Inferior parietal cortex (tissue), 1 donor: ENCODE results near the gene UBE2L3.
A peak's percentile ranks its signal among the peaks of the same experiment; 100 is the strongest.
"Not testable (repeated sequence)": the region's sequence is repeated elsewhere in the genome, so short reads cannot be mapped to it uniquely, and the experiment has no call there.

Experiments used
- DNase-seq: peaks from one replicate; pipeline ENCODE4 v3.0.0-alpha.2; 2016; ENCODE audit errors: extremely low spot score

UBE2L3 gene

DNA sequence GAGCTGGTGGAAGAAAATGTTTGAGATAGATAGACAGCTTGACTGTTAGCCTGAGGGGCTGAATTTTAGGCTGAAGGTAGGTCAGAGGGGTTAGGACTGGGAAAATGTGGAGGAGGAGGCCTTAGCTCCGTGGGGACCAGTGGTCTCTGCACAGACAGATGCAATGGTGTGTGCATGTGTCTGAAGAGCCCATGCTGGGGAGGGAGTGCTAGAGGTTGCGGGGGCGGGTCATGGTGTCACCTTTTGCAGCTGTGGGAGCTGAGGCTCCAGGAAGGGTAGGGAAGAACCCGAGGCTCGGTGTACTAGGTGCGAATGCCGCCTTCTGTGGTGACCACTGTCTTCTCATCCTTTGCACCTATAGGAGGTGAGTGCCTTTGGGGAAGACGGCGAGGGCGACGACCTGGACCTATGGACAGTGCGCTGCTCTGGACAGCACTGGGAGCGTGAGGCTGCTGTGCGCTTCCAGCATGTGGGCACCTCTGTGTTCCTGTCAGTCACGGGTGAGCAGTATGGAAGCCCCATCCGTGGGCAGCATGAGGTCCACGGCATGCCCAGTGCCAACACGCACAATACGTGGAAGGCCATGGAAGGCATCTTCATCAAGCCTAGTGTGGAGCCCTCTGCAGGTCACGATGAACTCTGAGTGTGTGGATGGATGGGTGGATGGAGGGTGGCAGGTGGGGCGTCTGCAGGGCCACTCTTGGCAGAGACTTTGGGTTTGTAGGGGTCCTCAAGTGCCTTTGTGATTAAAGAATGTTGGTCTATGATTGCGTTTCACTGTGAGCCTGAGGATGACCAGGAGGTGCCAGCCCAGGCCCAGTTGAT lies 76.2 kb downstream of the UBE2L3 start:
- no peak for DNase-seq

DNA sequence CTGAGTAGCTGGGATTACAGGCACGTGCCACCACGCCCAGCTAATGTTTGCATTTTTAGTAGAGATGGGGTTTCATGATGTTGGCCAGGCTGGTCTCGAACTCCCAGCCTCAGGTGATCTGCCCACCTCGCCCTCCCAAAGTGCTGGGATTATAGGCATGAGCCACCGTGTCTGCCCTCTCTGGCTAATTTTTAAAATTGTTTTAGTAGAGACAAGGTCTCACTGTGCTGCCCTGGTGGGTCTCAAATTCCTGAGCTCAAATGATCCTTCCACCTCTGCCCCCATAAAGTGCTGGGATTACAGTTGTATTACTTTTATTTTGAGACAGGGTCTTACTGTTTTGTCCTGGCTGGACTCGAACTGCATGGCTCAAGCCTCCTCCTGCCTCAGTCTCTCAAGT lies 78.0 kb downstream of the UBE2L3 start:
- not testable (repeated sequence) for DNase-seq

DNA sequence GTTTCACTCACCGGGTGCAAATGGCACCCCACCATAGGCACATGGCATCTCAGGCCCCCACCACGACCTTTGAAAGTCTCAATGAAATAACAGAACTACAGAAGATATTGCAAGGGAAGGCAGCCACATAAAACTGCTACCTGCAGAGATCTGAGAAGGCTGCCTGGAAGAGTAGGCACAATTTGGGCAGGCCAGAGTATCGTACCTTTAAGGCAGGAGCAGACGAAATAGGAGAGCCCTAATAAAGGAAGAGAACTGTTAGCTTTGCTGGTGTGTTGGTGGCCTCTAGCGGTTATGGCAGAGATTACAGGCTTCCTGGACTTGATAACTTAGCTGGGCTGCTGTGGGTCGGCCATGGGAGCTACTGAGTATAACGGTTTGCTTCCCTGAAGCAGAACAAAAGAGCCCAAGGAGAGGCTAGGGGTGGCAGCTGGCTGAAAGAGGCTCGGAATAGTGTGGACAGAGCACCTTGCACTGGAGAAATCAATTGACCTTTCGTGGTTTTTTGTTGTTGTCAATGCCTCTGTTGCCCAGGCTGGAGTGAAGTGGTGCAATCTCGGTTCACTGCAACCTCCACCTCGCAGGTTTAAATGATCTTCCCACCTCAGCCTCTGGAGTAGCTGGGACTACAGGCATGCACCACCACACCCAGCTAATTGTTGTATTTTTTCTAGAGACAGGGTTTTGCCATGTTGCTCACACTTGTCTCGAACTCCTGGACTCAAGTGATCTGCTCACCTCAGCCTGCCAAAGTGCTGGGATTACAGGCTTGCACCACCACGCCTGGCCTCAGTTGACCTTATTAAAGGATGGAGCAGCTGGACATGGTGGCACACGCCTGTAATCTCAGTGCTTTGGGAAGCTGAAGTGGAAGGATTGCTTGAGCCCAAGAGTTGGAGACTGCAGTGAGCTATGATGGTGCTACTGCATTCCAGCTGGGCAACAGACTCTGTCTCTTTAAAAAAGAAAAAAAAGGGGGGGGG lies 79.4 kb downstream of the UBE2L3 start:
- DNase-seq, result peak; percentile 96

DNA sequence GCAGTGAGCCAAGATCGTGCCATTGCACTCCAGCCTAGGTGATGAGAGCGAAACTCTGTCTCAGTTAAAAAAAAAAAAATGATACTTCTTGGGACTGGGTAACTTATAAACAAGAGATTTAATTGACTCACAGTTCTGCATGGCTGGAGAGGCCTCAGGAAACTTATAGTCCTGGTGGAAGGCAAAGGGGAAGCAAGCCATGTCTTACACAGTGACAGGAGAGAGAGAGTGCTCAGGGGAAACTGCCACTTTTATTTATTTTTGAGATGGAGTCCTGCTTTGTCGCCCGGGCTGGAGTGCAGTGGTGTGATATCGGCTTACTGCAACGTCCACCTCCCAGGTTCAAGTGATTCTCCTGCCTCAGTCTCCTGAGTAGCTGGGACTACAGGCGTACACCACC lies 82.8 kb downstream of the UBE2L3 start:
- DNase-seq, result no peak

DNA sequence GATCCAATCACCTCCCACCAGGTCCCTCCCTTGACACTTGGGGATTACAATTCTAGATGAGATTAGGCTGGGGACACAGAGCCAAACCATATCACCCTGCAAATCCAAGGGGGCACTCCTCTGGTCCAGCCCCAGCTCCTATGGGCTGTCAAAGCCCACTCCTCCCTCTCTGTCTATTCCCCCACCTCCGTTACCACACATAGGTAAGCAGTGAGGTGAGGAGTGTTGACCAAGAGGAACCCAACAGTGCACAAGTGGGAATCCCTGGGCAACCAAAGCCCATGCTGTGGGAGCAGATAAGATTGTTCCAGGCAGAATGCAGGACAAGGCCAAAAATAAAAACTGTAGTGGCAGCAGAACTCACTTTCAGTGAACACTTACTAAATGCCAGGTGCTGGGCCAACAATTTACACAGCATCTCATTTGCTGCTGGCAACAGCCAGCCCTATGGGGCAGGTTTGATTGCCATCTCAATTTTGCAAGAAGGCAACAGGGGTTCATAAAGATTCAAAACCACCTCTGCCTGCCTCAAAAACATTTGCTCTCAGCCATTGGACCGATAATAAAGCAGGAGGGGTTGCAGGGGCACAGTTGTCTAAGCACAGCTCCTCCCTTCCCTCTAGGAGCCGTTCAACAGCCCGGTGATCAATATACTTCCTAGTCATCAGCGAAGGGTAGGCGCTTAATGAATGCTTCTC lies 83.5 kb downstream of the UBE2L3 start:
- no peak for DNase-seq

DNA sequence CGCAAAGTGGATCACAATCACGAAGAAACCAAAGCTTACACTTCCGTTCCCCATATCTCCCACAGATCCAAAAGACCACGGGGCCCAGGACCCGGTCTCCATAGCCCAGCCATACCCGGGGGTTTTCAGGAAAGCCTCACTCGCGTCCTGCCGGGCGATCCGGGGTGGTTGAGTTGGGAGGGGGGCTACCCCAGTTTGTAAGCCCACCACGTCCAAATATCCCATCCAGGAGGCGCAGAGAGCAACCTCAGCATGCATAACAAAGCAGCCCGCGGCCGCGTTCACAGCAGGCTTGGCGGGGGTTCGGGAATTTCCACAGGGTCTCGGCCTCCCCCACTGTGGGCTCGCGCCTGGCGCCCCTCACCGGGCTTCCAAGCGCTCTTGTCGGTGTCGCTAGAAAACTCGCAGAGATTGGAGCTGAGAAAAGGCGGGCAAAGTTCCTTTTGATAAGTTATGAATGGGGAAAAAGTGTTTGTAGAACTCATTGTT lies 84.1 kb downstream of the UBE2L3 start:
- no peak for DNase-seq

DNA sequence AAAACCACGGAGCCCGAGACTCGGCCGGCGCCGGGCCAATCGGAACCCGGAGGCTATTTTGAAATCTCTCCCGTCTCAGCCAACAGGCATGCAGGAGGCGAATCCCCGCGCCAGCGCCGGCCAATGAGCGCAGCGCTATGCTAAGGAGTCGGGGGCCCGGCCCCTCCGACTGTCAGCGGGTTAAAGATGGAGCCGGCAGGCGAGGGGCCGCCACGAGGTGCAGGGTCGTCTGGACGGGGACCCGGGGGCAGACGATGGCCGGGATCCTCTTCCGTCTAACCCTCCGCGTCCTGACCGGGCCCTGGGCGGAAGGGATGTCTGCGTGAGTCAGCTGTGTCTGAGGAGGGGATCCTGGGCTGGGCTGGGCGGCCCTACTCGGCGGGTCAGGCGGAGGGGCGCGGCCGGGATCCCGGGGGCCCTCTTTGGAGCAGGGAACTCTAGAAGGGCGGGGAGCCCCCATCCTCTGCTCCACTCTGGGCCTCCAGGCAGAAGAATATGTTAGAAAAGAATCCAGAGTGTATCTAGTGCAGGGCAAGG lies 84.6 kb downstream of the UBE2L3 start:
- DNase-seq, result peak; percentile 92

DNA sequence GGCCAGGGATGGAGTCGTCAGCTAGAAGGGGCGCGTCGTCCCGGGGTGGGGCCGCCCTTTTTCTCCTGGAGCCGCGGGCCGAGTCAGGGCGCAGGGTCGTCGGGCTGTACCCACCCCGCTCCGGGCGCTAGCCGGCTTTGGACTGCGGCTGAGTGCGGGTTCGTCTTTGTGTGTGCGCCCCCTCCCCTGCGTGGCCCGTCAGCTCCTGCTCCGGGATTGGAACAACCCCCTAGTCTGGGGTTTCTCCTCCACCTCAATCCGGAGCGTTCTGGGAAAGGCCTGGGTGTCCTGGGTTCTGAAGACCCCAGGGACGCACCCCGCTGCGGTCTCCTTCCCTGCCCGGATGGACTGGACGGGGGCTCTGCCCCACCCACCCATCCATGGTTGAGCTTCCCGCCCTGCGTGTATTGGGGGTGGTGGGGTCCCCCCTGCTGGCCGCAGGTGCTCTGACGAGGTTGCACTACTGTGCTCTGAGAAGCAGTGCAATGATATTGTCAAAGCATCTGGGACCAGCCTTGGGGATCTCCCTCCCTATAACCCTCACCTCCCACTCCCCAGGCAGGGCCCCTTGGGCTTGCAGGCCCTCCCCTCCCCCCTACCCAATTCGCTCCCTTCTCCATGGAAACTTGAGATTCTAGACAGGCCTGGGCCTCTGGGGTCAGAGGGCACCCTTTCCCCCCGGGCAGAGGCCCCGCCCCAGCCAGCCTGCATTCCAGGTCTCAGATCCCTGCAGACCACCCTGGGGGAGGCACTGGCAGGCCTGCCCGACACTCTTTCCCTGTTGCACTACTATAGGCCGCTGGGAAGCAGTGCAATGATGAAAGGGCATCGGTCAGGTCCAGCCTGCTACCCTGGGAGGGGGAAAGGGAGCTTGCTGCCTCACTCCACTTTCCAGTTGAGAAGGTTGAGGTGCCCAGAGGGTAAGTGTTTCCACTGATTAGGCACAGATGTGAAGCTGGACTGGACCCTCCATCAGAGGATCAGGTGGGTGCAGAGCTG lies 85.3 kb downstream of the UBE2L3 start:
- DNase-seq, result no peak

DNA sequence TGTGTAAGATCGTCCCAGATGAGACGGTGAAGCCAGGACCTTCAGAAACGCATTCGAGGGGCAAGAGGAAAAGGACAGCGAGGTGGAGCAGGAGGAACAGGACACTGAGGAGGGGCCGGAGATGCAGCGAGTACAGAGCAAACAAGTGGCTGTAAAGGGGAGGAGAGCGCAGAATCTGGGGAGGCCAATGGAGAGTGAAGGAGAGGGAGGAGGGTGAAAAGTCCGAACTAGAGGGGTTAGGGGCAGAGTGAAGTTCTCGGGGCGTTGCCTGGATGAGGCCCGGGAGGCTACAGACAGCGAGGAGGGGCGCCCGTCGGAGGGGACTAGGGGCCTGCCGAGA lies 89.5 kb downstream of the UBE2L3 start:
- no peak for DNase-seq

DNA sequence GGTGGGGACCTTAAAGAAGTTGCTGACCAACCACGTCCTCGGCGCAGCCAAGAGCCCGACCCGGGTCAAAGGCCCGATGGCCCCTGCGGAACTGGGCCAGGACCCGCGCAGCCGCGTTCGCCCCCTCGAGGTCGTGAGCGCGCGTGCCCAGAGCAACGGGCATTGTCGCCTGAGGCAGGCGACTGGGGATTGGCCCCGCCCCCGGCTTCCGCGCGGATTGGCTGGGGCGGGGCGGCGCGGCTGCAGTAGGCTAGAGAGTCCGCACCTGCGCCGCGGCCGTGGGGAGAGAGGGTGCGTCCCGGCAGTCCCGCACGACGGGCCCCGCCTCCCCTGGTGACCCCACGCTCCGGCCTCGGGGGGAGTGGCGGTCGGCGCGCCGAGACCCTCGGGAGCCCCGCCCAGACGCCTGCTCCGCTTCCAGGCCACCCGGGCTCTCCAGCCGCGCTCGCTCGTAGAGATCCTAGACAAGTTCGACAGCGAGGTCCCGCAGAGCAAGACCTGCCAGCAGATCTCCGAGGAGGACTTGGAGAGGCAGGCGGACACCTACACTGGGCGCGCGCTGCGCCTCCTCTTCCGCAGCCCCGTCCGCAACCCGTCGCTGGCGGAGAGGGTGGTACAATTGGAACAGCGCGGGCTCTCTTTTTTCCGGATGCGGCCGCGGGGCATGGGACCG lies 90.0 kb downstream of the UBE2L3 start:
- DNase-seq, result peak; percentile 78

DNA sequence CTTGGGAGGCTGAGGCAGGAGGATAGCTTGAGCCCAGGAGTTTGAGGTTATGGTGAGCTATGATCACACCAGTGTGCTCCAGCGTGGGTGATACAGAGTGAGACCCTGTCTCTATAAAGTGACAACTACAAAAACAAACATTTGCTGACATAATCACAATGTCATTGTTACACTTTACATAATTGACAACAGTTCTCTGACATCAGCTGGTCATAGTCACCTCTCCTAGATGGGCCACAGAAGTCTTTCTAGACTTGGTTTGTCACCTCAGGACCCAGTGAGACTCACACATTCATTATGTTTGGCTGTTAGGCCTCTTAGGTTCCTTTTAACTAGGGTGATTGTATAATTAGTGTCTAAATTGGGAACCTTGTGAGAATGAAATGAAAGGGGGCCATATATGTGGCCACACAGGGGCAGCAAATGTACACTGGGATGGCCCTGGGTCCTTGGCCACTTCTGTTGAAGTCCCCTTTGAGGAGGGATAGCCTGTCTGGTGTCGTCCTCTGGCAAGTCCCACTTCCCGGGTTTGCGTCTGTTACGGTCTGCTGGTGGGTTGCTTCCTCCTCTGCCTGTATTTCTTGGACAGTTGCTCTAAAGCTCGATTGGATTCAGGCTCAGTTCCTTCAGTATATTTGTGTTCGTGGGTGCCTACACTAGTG lies 92.5 kb downstream of the UBE2L3 start:
- no peak for DNase-seq

DNA sequence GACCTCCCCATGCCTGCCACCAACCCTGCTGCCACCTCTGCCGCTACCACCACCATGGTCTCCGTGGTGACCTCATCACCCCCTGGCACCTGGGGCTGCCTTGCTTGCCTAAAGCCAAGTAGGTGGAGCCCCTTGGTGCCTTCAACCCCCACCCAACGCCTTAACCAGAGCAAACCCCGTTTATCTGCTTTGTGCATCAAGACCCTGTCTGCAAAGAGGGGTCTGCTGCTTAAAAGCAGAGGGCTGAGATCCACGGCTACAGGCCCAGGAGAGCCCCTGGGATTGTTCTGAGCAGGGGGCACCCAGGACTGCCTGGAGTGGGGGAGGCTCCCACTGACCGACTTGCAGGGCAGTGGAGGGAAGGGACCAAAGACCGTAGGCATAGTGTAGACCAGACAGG lies 93.4 kb downstream of the UBE2L3 start:
- no peak for DNase-seq

DNA sequence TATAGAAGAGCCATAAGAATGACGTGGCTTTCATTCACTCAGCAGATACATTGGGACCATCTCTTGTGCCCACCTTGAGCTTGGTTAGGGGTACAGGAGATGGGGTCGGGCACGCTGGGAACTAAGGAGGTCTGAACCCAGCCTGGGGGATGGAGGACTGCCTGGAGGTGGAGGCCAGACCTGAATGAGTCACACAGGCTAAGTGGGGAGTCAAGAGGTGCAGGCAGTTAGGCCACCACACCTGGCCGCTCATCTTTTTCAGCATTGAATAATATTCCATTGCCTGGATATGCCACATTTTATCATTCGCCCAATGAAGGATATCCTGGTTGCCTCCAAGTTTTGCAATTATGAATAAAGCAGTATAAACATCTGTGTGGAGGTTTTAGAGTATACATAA lies 94.5 kb downstream of the UBE2L3 start:
- no peak for DNase-seq

DNA sequence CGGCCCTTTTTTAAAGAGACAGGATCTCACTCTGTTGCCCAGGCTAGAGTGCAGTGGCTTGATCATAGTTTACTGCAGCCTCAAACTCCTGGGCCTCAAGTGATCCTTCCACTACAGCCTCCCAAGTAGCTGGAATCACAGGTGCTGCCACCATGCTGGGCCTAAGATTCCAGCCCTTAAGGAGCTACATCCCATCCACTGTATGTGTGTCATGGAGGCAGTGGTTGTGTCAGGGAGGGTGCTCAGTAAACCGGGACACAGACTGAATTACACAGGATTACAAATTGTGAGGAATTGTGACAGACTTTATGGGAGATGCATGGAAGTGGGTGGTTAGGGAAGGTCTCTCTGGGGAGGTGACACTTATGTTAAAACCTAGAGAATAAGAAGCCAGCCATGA lies 96.2 kb downstream of the UBE2L3 start:
- DNase-seq, result no peak

DNA sequence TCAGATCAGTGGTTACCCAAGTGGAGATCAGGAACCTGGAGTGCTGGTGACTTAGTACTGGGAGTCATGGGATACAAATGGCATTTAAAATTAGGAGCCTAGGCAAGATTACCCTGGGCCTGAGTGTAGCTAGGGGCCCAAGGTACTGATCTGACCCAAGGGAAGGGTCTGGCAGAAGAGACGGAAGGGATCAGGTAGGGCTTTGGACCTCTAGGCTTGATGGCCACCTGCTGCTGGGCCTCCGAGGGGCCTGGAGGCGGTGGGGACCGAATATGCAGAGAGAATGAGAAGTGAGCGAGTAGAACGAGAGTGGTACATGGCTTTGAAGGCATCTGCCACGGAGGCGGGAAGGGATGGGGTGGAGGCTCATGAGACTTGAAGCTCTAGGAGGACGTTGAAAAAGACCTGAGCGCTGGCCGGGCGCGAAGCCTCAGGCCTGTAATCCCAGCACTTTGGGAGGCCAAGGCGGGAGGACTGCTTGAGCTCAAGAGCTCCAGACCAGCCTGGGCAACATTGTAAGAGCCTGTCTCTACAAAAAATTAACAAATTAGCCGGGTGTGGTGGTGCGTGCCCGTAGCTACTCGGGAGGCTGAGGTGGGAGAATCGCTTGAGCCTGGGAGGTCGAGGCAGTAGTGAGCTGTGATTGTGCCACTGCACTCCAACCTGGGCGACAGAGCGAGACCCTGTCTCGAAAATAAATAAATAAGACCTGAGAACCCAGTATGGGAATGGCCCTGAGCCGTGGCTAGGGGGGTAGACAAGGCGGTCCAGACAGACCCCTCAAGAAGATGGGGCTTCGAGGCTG lies 97.7 kb downstream of the UBE2L3 start:
- DNase-seq, result no peak

DNA sequence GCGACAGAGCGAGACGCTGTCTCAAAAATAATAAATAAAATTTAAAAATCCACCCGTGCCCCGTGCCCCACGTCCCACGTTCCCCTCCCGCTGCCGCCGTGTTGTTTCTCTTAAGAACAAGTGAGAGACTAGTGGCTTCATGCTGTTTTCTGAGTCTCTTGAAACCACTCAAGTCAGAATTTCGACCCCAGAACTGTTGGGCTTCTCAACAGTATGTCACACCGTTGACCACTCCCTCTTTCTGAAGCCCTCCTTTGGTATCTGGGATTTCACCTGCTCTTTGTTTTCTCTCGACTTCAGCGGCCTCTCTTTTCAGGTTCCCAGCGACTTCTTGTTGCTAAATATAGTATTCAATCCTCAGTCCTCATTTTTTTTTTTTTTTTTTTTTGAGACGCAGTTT lies 99.3 kb downstream of the UBE2L3 start:
- DNase-seq, result no peak

DNA sequence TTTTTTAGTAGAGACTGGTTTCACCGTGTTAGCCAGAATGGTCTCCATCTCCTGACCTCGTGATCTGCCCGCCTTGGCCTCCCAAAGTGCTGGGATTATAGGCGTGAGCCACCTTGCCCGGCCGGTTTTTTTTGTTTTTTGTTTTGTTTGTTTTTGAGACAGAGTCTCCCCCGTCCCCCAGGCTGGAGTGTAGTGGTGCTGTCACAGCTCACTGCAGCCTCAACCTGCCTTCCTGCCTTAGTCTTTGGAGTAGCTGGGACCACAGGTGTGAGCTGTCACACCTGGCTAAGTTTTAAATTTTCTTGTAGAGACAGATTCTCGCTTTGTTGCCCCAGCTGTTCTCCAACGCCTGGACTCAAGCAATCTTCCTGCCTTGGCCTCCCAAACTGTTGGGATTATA lies 101.5 kb downstream of the UBE2L3 start:
- DNase-seq, result no peak

DNA sequence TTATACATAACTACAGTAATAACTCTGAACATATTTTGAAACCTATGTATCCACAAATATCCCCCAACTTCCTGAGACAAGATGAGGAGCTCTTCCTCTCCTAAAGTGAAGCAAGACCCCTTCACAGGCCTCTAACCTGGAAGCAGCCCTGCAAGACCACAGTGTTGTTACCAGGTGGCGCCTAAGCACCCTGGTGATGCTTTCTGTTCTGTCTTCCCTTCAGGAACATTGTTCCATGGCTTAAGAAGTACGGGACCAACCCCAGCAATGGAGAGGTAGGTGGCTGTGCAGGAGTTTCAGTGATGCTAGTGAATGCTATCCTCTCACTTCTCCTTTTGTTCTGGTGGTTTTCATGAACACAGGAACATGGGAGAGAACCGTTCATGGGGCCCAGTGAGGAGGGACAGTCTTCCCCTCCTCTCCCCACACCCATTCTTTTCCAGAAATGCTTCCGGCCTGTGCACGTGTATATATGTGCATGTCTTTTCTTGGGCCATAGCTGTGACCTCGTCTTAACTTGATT lies 104.7 kb downstream of the UBE2L3 start:
- DNase-seq, result no peak
